GM18505 (cell line): ENCODE measurements around the gene PKP4.

ENCODE experiments used
- ATAC-seq: cut with Tn5 transposase; IDR thresholded peaks from one replicate; pipeline ENCODE4 v1.9.1; 2021; ENCODE audit not compliant: unreplicated experiment
- POLR2A ChIP-seq: IDR thresholded peaks from 4 replicates; pipeline ENCODE4 v1.6.1; 2011; ENCODE audit warnings: borderline replicate concordance; ENCODE audit not compliant: insufficient read depth, insufficient read length; ENCODE audit errors: extremely low read depth

PKP4 gene

GRCh38 chr2:158651358-158652057 lies 194.8 kb downstream of the PKP4 start:
- no peak for ATAC-seq
- TF ChIP-seq POLR2A = no peak

GRCh38 chr2:158655628-158656027 lies 198.9 kb downstream of the PKP4 start:
- no peak for TF ChIP-seq POLR2A
- ATAC-seq = no peak

GRCh38 chr2:158656492-158657229 lies 199.9 kb downstream of the PKP4 start:
- TF ChIP-seq POLR2A = no peak
- no peak for ATAC-seq

GRCh38 chr2:158658396-158658795 lies 201.6 kb downstream of the PKP4 start:
- no peak for ATAC-seq

GRCh38 chr2:158659483-158659882 lies 202.7 kb downstream of the PKP4 start:
- no peak for TF ChIP-seq POLR2A
- ATAC-seq = no peak

More at GRCh38 chr2:158658396-158658795, 201.6 kb downstream of the PKP4 start:
- TF ChIP-seq POLR2A = no peak

GRCh38 chr2:158661231-158661630 lies 204.5 kb downstream of the PKP4 start:
- no peak for ATAC-seq
- no peak for TF ChIP-seq POLR2A

GRCh38 chr2:158662421-158662820 lies 205.7 kb downstream of the PKP4 start:
- TF ChIP-seq POLR2A = no peak
- ATAC-seq = no peak

DNA sequence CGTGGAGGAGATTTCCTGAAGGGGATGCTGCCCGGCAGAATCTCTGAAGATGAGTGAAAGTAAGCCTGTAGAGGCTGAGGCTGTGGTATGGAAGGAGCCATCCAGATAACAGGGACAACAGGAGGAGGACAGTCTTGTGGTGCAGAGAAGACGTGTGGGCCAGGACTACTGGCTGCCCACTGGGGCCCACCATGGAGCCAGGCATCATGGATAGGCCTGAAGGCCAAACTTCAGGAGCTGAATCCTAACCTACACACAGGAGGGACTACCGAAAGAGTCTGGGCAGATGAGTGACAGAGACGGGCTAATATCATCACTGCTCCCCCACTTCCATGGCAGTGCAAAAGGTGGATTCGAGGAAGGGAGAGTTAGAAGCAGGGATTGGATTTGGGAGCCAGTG lies 207.0 kb downstream of the PKP4 start:
- no peak for ATAC-seq
- no peak for TF ChIP-seq POLR2A

- TF ChIP-seq POLR2A = no peak
- no peak for ATAC-seq
Measured at GRCh38 chr2:158664987-158665386, 208.2 kb downstream of the PKP4 start.

DNA sequence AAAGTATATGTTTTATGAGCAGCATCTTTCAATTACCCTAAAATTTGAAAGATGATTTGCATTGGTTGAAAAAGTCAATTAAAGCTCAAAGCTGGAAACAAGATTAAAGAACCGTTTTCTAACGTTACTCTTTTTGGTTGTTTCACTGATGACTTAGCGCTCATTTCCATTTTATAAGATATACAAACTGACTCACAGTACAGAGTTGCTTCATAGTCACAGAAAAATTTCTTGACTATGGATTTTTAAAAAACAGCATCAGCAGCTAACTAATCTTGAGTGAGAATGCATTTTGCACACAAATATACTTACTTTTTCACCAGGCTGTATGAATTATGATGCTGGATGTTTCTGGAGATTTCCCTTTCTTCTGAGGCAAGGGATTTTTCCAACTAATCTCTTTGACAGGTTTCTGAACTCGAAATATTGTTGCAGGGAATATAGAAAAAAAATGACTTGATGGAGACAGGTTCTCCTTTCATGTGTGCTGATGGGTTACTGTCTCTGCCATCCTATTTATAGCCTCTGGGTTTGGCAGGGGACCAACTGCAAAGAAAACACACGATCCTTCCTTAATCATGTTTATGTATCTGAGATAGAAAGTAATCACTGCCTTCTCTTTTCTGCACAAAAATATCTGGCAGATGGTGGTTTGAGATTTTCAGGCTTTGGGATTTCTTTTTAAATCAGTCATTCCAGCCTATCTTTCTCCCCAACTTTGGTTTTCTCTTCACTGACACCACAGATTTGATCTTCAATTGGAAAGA lies 209.0 kb downstream of the PKP4 start:
- ATAC-seq = no peak
- TF ChIP-seq POLR2A = no peak

DNA sequence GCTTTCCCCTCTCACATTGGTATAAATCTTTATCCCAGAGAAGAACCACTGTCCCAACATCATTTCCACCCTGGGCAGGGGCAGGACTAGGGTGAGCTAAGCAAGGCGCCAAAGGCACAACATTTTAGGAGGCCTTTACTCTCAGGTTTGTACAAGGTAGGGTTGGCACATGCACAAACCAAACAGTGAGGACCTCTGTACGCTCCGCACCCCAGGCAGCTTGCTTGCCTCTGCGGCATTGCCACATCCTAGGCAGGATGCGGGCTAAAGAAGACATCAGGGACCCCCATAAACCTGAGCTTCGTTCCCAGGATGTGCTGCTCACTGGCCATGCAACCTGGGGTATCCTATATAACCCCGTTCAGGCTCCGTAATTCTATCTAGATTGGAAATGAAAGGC lies 210.2 kb downstream of the PKP4 start:
- no peak for TF ChIP-seq POLR2A
- ATAC-seq = no peak

GRCh38 chr2:158667586-158667985 lies 210.8 kb downstream of the PKP4 start:
- no peak for TF ChIP-seq POLR2A
- ATAC-seq = no peak

GRCh38 chr2:158668001-158668765 lies 211.4 kb downstream of the PKP4 start:
- ATAC-seq = no peak
- TF ChIP-seq POLR2A = no peak

- TF ChIP-seq POLR2A = no peak
- no peak for ATAC-seq
Measured at GRCh38 chr2:158670292-158670691, 213.5 kb downstream of the PKP4 start.
